Temporal lobe (tissue), 2 donors: Measurements from ENCODE around the gene SPATA46. TPM values are rescaled to one million over a fixed set of nuclear protein-coding genes. Genes with fewer than 3 reads are reported as not detected.

ENCODE experiments used
- small RNA-seq: library from RNA; depleted of rRNA; stranded (forward); fragments of <200 nt; gene quantifications from one replicate; pipeline ENCODE3, GENCODE V24; 2014; ENCODE audit warnings: low replicate concordance
- total RNA-seq: library from RNA; depleted of rRNA; stranded (reverse); fragments of >200 nt; gene quantifications from one replicate; pipeline ENCODE4 v1.2.3, GENCODE V29; 2014

The SPATA46 gene
- total RNA-seq, 1 donor from 2014 or later = not detected

Small RNAs within 50 kb of the gene (small RNA-seq; reads per million reads assigned to genes)
- gene MIR556 = 1.2 reads per million, percentile 79 among the genes with 10 or more reads in this experiment
- gene RNA5SP61 = not detected

Other genes starting within 250 kb of the SPATA46 start
- gene C1orf226, start 4.9 kb upstream of the SPATA46 start, total RNA-seq = 2.2 TPM
- not detected for gene SH2D1B, start 35.3 kb upstream of the SPATA46 start, total RNA-seq
- gene UHMK1, start 121.0 kb upstream of the SPATA46 start, total RNA-seq = 25.8 TPM
- 30.0 TPM for gene UAP1, start 184.9 kb upstream of the SPATA46 start, total RNA-seq